ENCODE results near the gene KCTD10. TPM values are rescaled to one million over a fixed set of nuclear protein-coding genes. Genes with fewer than 3 reads are reported as not detected.

Gene KCTD10
- total and polyA plus RNA-seq, 2 of the 13 experiments (the other 11 are each of a cell fraction or from before 2014, with no cell fraction given): 6.9 to 25.4 TPM

- TF ChIP-seq FOXA3 (CRISPR knock-in tag; IDR thresholded peaks at IDR 0.05) (peak; percentile 70), ELF4 (CRISPR knock-in tag; IDR thresholded peaks at IDR 0.05; ENCODE audit: borderline replicate concordance) (no peak), ZNF558 (CRISPR knock-in tag; IDR thresholded peaks at IDR 0.05; ENCODE audit: borderline replicate concordance) (no peak), ERF (CRISPR knock-in tag; IDR thresholded peaks at IDR 0.05) (0 out of 2 replicates have a peak, but pooled peaks have one; percentile 18), MAX (IDR thresholded peaks at IDR 0.05) (peak; percentile 42; the same call in 1 of the 2 replicates), FOSL1 (CRISPR knock-in tag; IDR thresholded peaks at IDR 0.05; ENCODE audit: borderline replicate concordance) (peak; percentile 50; the same call in 1 of the 2 replicates), ZMYM3 (CRISPR knock-in tag; IDR thresholded peaks at IDR 0.05) (peak; percentile 78; the same call in 1 of the 2 replicates), CBX1 (IDR thresholded peaks at IDR 0.05; ENCODE audit: low read depth) (no peak), ZNF674 (CRISPR knock-in tag; IDR thresholded peaks at IDR 0.05; ENCODE audit: low read depth) (no peak), HOXA7 (CRISPR knock-in tag; IDR thresholded peaks at IDR 0.05) (no peak), ZMYM2 (CRISPR knock-in tag; IDR thresholded peaks at IDR 0.05) (no peak), RXRB (CRISPR knock-in tag; IDR thresholded peaks at IDR 0.05; ENCODE audit: borderline replicate concordance) (peak; percentile 63; the same call in 1 of the 2 replicates), TBX3 (IDR thresholded peaks at IDR 0.05; ENCODE audit: borderline replicate concordance) (peak; percentile 30; the same call in 1 of the 2 replicates), NFIC (IDR thresholded peaks at IDR 0.05; ENCODE audit: low read length) (peak; percentile 30; the same call in 1 of the 2 replicates), KDM6A (CRISPR knock-in tag; IDR thresholded peaks at IDR 0.05; ENCODE audit: low read depth) (peak; percentile 77), RBAK (CRISPR knock-in tag; IDR thresholded peaks at IDR 0.05) (peak; percentile 68; the same call in 1 of the 2 replicates), ONECUT2 (CRISPR knock-in tag; IDR thresholded peaks at IDR 0.05) (peak; percentile 90), SAP130 (CRISPR knock-in tag; IDR thresholded peaks at IDR 0.05; ENCODE audit: low read depth) (peak; percentile 71), ARID2 (CRISPR knock-in tag; IDR thresholded peaks at IDR 0.05; ENCODE audit: borderline replicate concordance) (no peak), ARNT (IDR thresholded peaks at IDR 0.05) (no peak), ZNF354B (CRISPR knock-in tag; IDR thresholded peaks at IDR 0.05) (no peak), ZNF614 (CRISPR knock-in tag; IDR thresholded peaks at IDR 0.05; ENCODE audit: borderline replicate concordance) (peak; percentile 24; the same call in 1 of the 2 replicates), TEAD3 (CRISPR knock-in tag; optimal IDR thresholded peaks at IDR 0.05; ENCODE audit: borderline replicate concordance) (peak; percentile 41), CEBPG (CRISPR knock-in tag; IDR thresholded peaks at IDR 0.05) (peak; percentile 47)
- TF ChIP-seq, protein P1, sequence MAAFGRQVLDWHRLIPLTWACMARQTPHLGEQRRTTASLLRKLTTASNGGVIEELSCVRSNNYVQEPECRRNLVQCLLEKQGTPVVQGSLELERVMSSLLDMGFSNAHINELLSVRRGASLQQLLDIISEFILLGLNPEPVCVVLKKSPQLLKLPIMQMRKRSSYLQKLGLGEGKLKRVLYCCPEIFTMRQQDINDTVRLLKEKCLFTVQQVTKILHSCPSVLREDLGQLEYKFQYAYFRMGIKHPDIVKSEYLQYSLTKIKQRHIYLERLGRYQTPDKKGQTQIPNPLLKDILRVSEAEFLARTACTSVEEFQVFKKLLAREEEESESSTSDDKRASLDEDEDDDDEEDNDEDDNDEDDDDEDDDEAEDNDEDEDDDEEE (CRISPR knock-in tag; IDR thresholded peaks at IDR 0.05): no peak
- TF ChIP-seq, protein P2, sequence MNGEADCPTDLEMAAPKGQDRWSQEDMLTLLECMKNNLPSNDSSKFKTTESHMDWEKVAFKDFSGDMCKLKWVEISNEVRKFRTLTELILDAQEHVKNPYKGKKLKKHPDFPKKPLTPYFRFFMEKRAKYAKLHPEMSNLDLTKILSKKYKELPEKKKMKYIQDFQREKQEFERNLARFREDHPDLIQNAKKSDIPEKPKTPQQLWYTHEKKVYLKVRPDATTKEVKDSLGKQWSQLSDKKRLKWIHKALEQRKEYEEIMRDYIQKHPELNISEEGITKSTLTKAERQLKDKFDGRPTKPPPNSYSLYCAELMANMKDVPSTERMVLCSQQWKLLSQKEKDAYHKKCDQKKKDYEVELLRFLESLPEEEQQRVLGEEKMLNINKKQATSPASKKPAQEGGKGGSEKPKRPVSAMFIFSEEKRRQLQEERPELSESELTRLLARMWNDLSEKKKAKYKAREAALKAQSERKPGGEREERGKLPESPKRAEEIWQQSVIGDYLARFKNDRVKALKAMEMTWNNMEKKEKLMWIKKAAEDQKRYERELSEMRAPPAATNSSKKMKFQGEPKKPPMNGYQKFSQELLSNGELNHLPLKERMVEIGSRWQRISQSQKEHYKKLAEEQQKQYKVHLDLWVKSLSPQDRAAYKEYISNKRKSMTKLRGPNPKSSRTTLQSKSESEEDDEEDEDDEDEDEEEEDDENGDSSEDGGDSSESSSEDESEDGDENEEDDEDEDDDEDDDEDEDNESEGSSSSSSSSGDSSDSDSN (CRISPR knock-in tag; IDR thresholded peaks at IDR 0.05): peak; percentile 59
- TF ChIP-seq, protein P3, sequence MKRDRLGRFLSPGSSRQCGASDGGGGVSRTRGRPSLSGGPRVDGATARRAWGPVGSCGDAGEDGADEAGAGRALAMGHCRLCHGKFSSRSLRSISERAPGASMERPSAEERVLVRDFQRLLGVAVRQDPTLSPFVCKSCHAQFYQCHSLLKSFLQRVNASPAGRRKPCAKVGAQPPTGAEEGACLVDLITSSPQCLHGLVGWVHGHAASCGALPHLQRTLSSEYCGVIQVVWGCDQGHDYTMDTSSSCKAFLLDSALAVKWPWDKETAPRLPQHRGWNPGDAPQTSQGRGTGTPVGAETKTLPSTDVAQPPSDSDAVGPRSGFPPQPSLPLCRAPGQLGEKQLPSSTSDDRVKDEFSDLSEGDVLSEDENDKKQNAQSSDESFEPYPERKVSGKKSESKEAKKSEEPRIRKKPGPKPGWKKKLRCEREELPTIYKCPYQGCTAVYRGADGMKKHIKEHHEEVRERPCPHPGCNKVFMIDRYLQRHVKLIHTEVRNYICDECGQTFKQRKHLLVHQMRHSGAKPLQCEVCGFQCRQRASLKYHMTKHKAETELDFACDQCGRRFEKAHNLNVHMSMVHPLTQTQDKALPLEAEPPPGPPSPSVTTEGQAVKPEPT (CRISPR knock-in tag; IDR thresholded peaks at IDR 0.05; ENCODE audit: low read depth): no peak
These were observed 17.3 kb upstream of the KCTD10 start (continued) for GRCh38 chr12:109494348-109494881.

All from HepG2 (cell line).